ENCODE results near the gene JMJD4.

JMJD4 gene

DNA sequence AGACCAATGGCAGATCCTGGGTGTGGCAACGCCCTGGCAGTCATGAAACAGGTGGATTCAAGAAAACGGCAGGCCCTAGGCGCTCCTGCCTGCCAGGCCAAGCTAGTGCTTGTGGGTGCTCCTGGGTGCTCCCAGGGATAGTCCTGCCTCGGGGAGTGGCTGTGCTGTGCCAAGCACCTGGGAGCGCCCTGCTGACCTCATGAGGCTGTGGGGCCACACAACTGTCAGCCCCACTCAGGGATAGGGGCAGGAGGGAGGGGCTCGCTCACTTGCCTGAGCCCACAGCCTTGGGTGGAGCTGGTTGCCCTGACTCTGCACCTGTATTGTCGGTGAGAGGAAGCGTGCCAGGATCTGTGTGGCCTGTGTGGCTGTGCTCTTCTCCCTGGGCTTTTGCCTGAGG lies 9.6 kb upstream of the JMJD4 start:
- peaks cover 4% of the 10 kb centered on the region for H3K4me1 ChIP-seq (ENCODE audit: control insufficient read depth, insufficient read depth, low read length)
- H3K9ac ChIP-seq (ENCODE audit: low read length) = no peak overlapping the region
- H3K4me3 ChIP-seq (ENCODE audit: low read length) = no peak overlapping the region
- no peaks in the 10 kb centered on the region for H3K9me3 ChIP-seq (ENCODE audit: control insufficient read depth, low read length)
- H3K27me3 ChIP-seq (ENCODE audit: control insufficient read depth, insufficient read depth, low read length) = no peaks in the 10 kb centered on the region
- peaks cover 8% of the 10 kb centered on the region for H3K36me3 ChIP-seq (ENCODE audit: control insufficient read depth, insufficient read depth, low read length)

DNA sequence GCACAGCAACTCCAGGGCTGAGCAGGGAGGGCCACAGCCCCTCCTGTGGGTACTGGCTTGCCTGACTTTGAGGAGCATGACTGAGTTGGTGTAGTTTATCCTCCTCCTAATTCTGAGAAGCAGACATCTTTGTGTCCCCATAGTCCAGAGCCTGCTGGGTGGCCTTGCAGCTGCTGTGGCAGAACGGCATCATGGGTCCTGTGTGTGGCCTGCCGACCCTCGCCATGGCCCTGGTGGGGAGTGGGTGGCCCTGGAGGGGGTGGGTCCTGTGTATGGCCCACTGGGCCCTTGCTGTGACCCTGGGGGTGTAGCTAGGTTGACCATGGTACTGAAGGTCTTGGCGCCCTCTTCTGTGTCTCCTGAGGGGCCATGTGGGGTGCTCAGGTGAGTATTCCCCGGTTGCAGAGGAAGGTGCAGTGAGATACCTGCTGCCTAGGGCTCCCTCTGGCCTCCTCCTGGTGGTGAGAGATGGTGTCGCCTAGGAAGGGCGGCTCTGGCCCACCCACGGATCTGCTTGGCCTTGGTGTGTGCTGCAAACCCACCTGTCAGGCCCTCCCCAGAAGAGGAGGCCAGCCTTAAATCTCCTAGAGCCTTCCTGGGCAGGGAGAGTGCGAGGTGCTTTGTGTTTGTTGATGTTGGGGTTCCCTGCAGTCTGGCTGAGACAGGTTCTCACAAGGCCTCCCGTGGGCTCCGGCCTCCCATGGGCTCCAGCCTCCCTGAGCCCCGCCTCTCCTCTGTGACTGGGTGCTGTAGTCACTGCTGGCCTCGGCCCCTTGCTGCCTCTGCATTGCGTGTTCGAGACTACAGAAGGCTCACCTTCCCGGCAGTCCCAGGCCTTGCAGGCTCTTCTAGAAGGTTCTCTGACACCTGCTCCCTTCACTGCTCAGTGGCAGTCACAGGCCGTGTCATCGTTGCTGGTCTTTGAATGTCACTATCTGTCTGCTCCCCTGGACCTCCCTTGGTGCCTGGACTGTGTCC lies 7.9 kb upstream of the JMJD4 start:
- no peak overlapping the region for H3K4me3 ChIP-seq (ENCODE audit: low read length)
- H3K9ac ChIP-seq (ENCODE audit: low read length) = no peak overlapping the region
- H3K36me3 ChIP-seq (ENCODE audit: control insufficient read depth, insufficient read depth, low read length) = peaks cover 3% of the 10 kb centered on the region
- H3K27me3 ChIP-seq (ENCODE audit: control insufficient read depth, insufficient read depth, low read length) = no peaks in the 10 kb centered on the region
- peaks cover 4% of the 10 kb centered on the region for H3K4me1 ChIP-seq (ENCODE audit: control insufficient read depth, insufficient read depth, low read length)
- no peaks in the 10 kb centered on the region for H3K9me3 ChIP-seq (ENCODE audit: control insufficient read depth, low read length)

DNA sequence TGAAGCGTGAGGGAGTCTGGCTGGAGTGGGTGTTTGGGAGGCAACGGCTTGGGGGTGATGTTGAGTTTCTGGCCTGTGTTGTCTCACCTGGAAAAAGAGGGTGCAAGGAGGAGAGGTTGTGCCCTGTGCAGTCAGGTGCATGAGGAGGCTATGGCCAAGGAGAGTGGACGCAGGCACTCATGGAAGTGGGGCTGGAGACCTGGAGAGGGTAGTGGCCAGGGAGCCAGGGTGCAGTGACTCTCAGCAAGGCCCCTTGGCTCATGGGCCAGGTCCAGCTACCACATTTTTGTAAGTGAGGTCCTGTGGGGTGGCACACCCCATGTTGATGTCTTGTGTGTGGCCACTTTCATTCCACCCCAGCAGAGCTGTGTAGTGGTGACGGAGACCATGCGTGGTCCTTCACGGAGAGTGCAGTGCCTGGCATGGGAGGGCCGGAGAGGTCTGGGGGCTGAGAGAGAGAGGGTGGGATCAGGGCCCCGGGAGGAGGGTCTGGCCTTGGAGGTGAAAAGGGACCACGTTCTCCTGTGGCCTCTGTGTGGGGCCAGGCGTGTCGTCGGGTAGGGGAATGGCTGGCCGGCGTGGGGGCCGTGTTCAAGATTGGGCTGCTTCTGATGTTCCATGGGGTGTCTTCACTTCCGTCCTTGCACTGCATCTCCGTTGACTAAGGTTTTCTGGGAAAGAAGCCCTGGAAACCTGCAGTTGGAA lies 6.2 kb upstream of the JMJD4 start:
- Histone ChIP-seq H3K27me3 (ENCODE audit: control insufficient read depth, insufficient read depth, low read length) (no peaks in the 10 kb centered on the region), H3K4me3 (ENCODE audit: low read length) (no peak overlapping the region), H3K36me3 (ENCODE audit: control insufficient read depth, insufficient read depth, low read length) (no peaks in the 10 kb centered on the region), H3K9me3 (ENCODE audit: control insufficient read depth, low read length) (no peaks in the 10 kb centered on the region), H3K4me1 (ENCODE audit: control insufficient read depth, insufficient read depth, low read length) (peaks cover 4% of the 10 kb centered on the region), H3K9ac (ENCODE audit: low read length) (no peak overlapping the region)

DNA sequence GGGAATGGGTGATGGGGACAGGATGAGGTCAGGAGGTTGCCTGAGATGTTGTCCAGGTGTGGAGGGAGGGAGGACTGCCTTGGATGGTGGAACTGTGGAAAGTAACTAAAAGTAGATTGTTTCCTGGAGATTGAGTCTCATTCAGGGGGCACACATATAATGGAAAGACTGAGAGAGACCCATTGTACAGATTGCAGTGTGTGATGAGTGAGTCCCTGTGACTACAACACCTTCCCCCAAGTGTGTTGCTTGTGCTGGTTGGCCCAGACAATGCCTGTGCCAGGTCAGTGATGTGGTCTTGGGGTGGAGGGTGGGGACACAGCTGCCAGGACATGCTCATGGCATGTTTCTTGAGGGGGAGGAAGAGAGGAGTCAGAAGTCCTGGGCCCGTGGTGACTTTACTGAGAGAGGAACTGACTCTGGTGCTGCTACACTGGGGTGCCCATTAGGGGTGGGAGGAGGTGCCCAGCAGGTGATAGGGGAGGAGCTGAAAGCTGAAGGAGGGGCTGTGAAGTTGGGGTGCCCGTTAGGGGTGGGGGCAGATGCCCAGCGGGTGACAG lies 5.4 kb upstream of the JMJD4 start:
- Histone ChIP-seq H3K4me1 (ENCODE audit: control insufficient read depth, insufficient read depth, low read length) (peaks cover 11% of the 10 kb centered on the region), H3K9me3 (ENCODE audit: control insufficient read depth, low read length) (no peaks in the 10 kb centered on the region), H3K36me3 (ENCODE audit: control insufficient read depth, insufficient read depth, low read length) (no peaks in the 10 kb centered on the region), H3K4me3 (ENCODE audit: low read length) (no peak overlapping the region), H3K27me3 (ENCODE audit: control insufficient read depth, insufficient read depth, low read length) (no peaks in the 10 kb centered on the region), H3K9ac (ENCODE audit: low read length) (no peak overlapping the region)

DNA sequence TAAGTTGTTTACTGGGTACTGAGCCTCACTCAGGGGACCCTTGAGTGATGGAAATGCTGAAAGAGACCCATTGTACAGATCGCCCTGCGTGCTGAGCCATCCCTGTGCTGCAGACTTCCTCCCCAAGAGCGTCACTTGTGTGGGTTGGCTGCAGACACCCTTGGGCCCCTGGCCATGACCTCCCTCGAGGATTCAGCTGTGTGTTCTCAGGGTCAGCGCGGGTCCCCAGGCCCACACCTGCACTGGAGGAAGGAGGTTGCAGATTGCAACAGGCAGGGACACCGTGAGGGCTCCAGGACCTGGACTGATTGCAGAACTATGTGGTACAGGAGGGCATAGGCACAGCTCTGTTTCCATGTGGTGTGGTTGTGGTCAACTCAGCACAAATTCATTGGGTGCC lies 4.5 kb upstream of the JMJD4 start:
- H3K36me3 ChIP-seq (ENCODE audit: control insufficient read depth, insufficient read depth, low read length) = no peaks in the 10 kb centered on the region
- no peaks in the 10 kb centered on the region for H3K9me3 ChIP-seq (ENCODE audit: control insufficient read depth, low read length)
- H3K4me1 ChIP-seq (ENCODE audit: control insufficient read depth, insufficient read depth, low read length) = peaks cover 10% of the 10 kb centered on the region

GRCh38 chr1:227738820-227739219 lies 3.7 kb upstream of the JMJD4 start:
- H3K9me3 ChIP-seq (ENCODE audit: control insufficient read depth, low read length) = no peaks in the 10 kb centered on the region
- H3K4me3 ChIP-seq (ENCODE audit: low read length) = no peak overlapping the region
- H3K4me1 ChIP-seq (ENCODE audit: control insufficient read depth, insufficient read depth, low read length) = peaks cover 14% of the 10 kb centered on the region
- no peak overlapping the region for H3K9ac ChIP-seq (ENCODE audit: low read length)
- H3K36me3 ChIP-seq (ENCODE audit: control insufficient read depth, insufficient read depth, low read length) = no peaks in the 10 kb centered on the region
- no peaks in the 10 kb centered on the region for H3K27me3 ChIP-seq (ENCODE audit: control insufficient read depth, insufficient read depth, low read length)

More for the DNA sequence above, 4.5 kb upstream of the JMJD4 start:
- Histone ChIP-seq H3K27me3 (ENCODE audit: control insufficient read depth, insufficient read depth, low read length) (no peaks in the 10 kb centered on the region), H3K4me3 (ENCODE audit: low read length) (no peak overlapping the region), H3K9ac (ENCODE audit: low read length) (no peak overlapping the region)

- Histone ChIP-seq H3K9me3 (ENCODE audit: control insufficient read depth, low read length) (no peaks in the 10 kb centered on the region), H3K27me3 (ENCODE audit: control insufficient read depth, insufficient read depth, low read length) (no peaks in the 10 kb centered on the region), H3K4me1 (ENCODE audit: control insufficient read depth, insufficient read depth, low read length) (peaks cover 15% of the 10 kb centered on the region), H3K4me3 (ENCODE audit: low read length) (no peak overlapping the region), H3K9ac (ENCODE audit: low read length) (no peak overlapping the region), H3K36me3 (ENCODE audit: control insufficient read depth, insufficient read depth, low read length) (no peaks in the 10 kb centered on the region)
These were observed 1.8 kb upstream of the JMJD4 start for GRCh38 chr1:227736814-227737432.

GRCh38 chr1:227735539-227736285 lies 610 bp upstream of the JMJD4 start:
- Histone ChIP-seq H3K27me3 (ENCODE audit: control insufficient read depth, insufficient read depth, low read length) (no peaks in the 10 kb centered on the region), H3K9ac (ENCODE audit: low read length) (peak overlapping the region; percentile 91), H3K36me3 (ENCODE audit: control insufficient read depth, insufficient read depth, low read length) (no peaks in the 10 kb centered on the region), H3K4me1 (ENCODE audit: control insufficient read depth, insufficient read depth, low read length) (peaks cover 15% of the 10 kb centered on the region), H3K4me3 (ENCODE audit: low read length) (peak overlapping the region; percentile 80), H3K9me3 (ENCODE audit: control insufficient read depth, low read length) (no peaks in the 10 kb centered on the region)

- peak overlapping the region; percentile 91 for H3K9ac ChIP-seq (ENCODE audit: low read length)
- H3K9me3 ChIP-seq (ENCODE audit: control insufficient read depth, low read length) = no peaks in the 10 kb centered on the region
- H3K36me3 ChIP-seq (ENCODE audit: control insufficient read depth, insufficient read depth, low read length) = no peaks in the 10 kb centered on the region
- H3K4me3 ChIP-seq (ENCODE audit: low read length) = peak overlapping the region; percentile 80
- H3K27me3 ChIP-seq (ENCODE audit: control insufficient read depth, insufficient read depth, low read length) = no peaks in the 10 kb centered on the region
- H3K4me1 ChIP-seq (ENCODE audit: control insufficient read depth, insufficient read depth, low read length) = peaks cover 19% of the 10 kb centered on the region
These were observed 601 bp downstream of the JMJD4 start for GRCh38 chr1:227734546-227734855.

DNA sequence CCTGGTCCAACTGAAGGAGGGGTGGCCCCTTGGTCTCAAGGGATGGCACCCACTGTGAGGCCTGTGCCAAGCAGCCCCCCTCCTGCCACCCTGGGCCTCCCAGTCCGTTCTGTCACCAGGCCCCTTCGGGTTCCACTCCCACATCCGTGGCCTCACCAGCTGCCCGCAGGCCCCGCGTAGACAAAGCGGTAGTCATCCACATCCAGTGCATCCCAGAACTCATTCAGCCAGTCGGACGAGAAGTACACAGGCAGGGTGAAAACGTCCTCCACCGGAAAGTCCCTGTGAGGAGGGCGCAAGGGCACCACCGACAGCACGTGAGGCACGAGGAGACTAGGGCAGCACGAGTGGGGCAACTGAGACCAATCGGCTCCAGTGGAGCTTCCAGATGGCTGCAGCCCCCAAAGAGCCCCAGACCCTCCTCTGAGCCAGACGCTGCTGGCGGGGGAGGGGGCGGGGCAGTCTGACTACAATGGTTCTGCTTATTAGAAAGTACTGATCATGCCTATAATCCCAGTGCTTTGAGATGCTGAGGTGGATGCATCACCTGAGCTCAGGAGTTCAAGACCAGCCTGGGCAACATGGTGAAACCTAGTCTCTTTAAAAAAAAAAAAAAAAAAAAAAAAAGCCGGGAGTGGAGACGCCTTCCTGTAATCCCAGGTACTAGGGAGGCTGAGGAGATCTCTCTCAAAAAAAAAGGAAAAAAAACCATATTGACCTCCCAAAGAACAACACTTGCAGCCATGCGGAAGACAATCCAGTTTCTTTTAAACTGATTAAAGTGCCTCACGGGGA lies 1.2 kb downstream of the JMJD4 start:
- peaks cover 25% of the 10 kb centered on the region for H3K4me1 ChIP-seq (ENCODE audit: control insufficient read depth, insufficient read depth, low read length)

GRCh38 chr1:227733309-227733705 lies 1.8 kb downstream of the JMJD4 start:
- H3K4me3 ChIP-seq (ENCODE audit: low read length) = no peak overlapping the region
- no peaks in the 10 kb centered on the region for H3K9me3 ChIP-seq (ENCODE audit: control insufficient read depth, low read length)
- H3K36me3 ChIP-seq (ENCODE audit: control insufficient read depth, insufficient read depth, low read length) = no peaks in the 10 kb centered on the region
- no peak overlapping the region for H3K9ac ChIP-seq (ENCODE audit: low read length)
- no peaks in the 10 kb centered on the region for H3K27me3 ChIP-seq (ENCODE audit: control insufficient read depth, insufficient read depth, low read length)
- H3K4me1 ChIP-seq (ENCODE audit: control insufficient read depth, insufficient read depth, low read length) = peaks cover 29% of the 10 kb centered on the region

More for the DNA sequence above, 1.2 kb downstream of the JMJD4 start:
- H3K27me3 ChIP-seq (ENCODE audit: control insufficient read depth, insufficient read depth, low read length) = no peaks in the 10 kb centered on the region
- H3K9ac ChIP-seq (ENCODE audit: low read length) = peak overlapping the region; percentile 91
- peak overlapping the region; percentile 80 for H3K4me3 ChIP-seq (ENCODE audit: low read length)
- no peaks in the 10 kb centered on the region for H3K36me3 ChIP-seq (ENCODE audit: control insufficient read depth, insufficient read depth, low read length)
- H3K9me3 ChIP-seq (ENCODE audit: control insufficient read depth, low read length) = no peaks in the 10 kb centered on the region
